ENCODE data around the gene AVPR1B.

DNA sequence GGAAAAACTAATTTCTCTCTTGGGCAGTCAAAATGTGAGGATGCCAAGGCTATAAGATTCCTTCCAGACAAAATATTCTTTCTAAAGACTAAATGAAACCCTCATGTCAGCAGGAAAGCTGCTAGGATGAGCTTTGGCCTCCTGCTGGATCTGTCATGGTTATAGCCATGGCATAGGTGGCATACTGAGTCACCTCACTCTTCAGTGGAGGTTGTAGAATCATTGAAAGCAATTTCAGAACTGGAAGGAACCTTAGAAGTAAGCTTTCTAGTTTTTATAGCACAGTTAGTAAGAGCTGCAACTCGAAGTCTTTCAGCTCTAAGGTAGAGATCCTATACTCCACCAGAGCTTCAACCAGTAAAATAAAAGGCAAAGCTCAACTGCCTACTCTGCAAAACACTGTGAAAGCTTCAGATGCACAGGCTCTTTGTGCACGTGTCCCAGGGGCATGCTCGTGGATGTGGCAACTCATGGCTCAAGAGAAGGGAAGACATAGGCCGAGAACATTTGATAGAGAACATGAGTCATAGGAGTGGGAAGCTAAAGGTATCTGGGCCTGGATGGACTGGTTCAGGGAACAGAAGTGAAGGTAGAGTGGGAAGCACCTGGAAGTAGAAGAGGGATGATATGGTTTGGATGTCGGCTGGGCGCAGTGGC is 5.8 kb downstream of the AVPR1B start:
- TF ChIP-seq CTCF (conservative IDR thresholded peaks at IDR 0.05; ENCODE audit: low read depth, low read length) (no peak), EZH2phosphoT487 (IDR thresholded peaks at IDR 0.05; ENCODE audit: borderline replicate concordance, low read length) (no peak), EZH2 (IDR thresholded peaks at IDR 0.05; ENCODE audit: low read length, unreplicated experiment) (no peak)

Measured in PC-3 (cell line).